Stimulated activated CD4-positive, alpha-beta T cell treated with anti-CD3 and anti-CD28 coated beads, Interleukin-2, amount 100 ng/mL, for 24 hours (primary cell): ENCODE results near the gene KLRC4.

Experiments used
- DNase-seq, 2 donors: peaks; one replicate each; pipeline ENCODE4 v3.0.0-alpha.2; 2020

Gene KLRC4

GRCh38 chr12:10366875-10367274, 42.7 kb downstream of the KLRC4 start:
- no peak for DNase-seq

- DNase-seq = no peak
These were observed 43.7 kb downstream of the KLRC4 start for GRCh38 chr12:10365696-10366405.

- DNase-seq = peak; percentile 44 to 56
These were observed 44.5 kb downstream of the KLRC4 start for GRCh38 chr12:10364815-10365622.

GRCh38 chr12:10363914-10364814, 45.4 kb downstream of the KLRC4 start:
- peak in 1 of 2 donors; percentile 25 for DNase-seq

GRCh38 chr12:10363658-10363913, 46.0 kb downstream of the KLRC4 start:
- DNase-seq = no peak

GRCh38 chr12:10362828-10363657, 46.5 kb downstream of the KLRC4 start:
- no peak for DNase-seq

GRCh38 chr12:10362325-10362724, 47.2 kb downstream of the KLRC4 start:
- DNase-seq = no peak

- DNase-seq = no peak
These were observed 47.9 kb downstream of the KLRC4 start for GRCh38 chr12:10361622-10362021.

- no peak for DNase-seq
These were observed 48.5 kb downstream of the KLRC4 start for GRCh38 chr12:10361084-10361483.

- DNase-seq = no peak
These were observed 50.6 kb downstream of the KLRC4 start for GRCh38 chr12:10358969-10359368.

GRCh38 chr12:10358131-10358530, 51.4 kb downstream of the KLRC4 start:
- no peak for DNase-seq
